ACC112 (cell line): ENCODE data around the gene IL34.

Experiments
- H2AFZ ChIP-seq: fragments of 200-600 bp; sonication (generic); one replicate; pipeline ENCODE4 v1.6.0; 2017; ENCODE audit warnings: antibody characterized with exemption, low read length; ENCODE audit not compliant: unreplicated experiment
- H3K27ac ChIP-seq: fragments of 200-600 bp; sonication (generic); 2 replicates; pipeline ENCODE4 v1.5.1; 2014; ENCODE audit warnings: low read depth, mild to moderate bottlenecking, antibody characterized with exemption, low read length, moderate library complexity
- H3K27me3 ChIP-seq: fragments of 200-600 bp; sonication (generic); 2 replicates; pipeline ENCODE4 v1.6.1; 2014; ENCODE audit warnings: mild to moderate bottlenecking, antibody characterized with exemption, low read length, moderate library complexity, mixed read lengths; ENCODE audit not compliant: insufficient read depth
- H3K36me3 ChIP-seq: fragments of 200-600 bp; sonication (generic); 2 replicates; pipeline ENCODE4 v1.6.1; 2016; ENCODE audit warnings: mild to moderate bottlenecking, antibody characterized with exemption, low read length, moderate library complexity, mixed read lengths; ENCODE audit not compliant: insufficient read depth
- H3K4me1 ChIP-seq: fragments of 200-600 bp; sonication (generic); one replicate; pipeline ENCODE4 v1.6.1; 2016; ENCODE audit warnings: low read length, mixed read lengths; ENCODE audit not compliant: insufficient read depth, unreplicated experiment, control insufficient read depth
- H3K4me3 ChIP-seq: fragments of 200-600 bp; sonication (generic); 2 replicates; pipeline ENCODE4 v1.5.1; 2014; ENCODE audit warnings: mild to moderate bottlenecking, low read depth, low read length
- H3K79me2 ChIP-seq: fragments of 200-600 bp; sonication (generic); one replicate; pipeline ENCODE4 v1.6.0; 2016; ENCODE audit warnings: low read length; ENCODE audit not compliant: control insufficient read depth, unreplicated experiment, insufficient read depth

The IL34 gene

DNA sequence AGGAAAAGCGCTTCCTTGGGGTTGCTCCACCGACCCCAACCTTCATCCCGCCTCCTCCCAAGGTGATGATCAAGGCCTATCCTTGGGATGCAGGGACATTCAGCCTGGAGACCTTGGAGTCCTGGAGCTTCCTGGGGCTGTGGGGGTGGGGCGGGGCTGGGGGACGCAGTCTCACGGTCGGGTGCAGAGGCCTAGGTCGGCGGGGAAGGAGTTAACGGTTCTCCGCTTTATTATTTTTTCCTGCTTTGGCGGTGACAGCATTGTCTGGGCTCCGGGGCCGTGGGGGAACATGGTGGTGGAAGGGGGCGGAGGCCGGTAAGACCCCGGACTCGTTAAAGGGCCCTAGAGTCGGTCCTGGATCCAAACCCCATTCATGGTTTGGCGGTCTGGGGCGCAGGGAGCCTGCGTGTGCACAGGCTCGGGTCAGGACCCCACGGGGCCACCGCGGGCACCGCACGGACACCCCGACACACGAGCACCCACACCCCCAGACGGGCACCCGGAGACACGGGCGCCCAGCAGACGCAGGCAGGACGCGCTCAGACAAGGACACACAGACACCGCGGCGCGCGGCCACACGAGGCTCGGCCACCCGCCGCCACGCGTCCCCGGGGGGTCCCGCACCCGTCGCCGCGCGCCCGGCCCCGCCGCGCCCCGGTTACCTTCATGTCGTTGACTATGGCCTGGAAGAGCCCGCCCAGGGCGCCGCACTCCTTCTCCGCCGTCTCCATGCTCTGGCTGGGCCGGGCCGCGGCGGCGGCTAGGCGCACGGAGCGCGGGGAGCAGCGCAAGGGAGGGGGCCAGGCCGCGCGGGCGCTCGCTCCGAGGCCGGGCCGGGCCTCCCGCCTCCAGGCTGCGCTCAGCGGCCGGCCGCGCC, 38.9 kb downstream of the IL34 start:
- H3K36me3 ChIP-seq = no peaks in the 10 kb centered on the region
- H3K27me3 ChIP-seq = no peaks in the 10 kb centered on the region
- peaks cover 47% of the 10 kb centered on the region for H3K4me1 ChIP-seq
- H3K27ac ChIP-seq = no peak overlapping the region; the same call in 1 of the 2 replicates
- H2AFZ ChIP-seq = peak overlapping the region; percentile 29
- H3K79me2 ChIP-seq = peaks cover 50% of the 10 kb centered on the region
- peak overlapping the region; percentile 98 for H3K4me3 ChIP-seq

DNA sequence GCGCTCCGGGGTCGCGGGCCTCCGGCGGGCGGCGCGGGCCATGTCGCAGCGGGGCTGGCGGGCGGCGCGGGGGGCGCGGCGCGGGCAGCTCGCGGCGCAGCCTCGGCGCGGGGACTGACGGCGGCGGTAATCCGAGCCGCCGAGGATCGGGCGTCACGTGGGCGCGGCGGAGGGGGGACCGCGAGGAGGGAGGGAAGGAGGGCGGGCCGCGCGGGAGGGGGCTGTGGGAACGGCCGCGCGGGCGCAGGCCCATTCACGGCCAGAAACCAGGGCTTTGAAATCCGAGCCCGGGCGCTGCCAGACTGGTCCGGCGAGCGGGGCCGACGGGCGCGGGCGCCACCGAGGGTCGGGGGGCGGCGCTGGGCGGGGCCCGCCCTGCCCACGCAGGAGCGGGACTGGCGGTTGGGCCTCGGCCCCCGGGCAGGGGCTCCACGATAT, 39.6 kb downstream of the IL34 start, which contains the start of gene MTSS2:
Gene MTSS2 (minus strand): TSS at position 116 of the 438 bp plus-strand sequence. CDS start 262 bp downstream, outside the sequence.
- H3K79me2 ChIP-seq = peaks cover 46% of the 10 kb centered on the region
- no peak within 1 kb of the TSS; the same call in 1 of the 2 replicates for H3K27ac ChIP-seq
- peak within 1 kb of the TSS; percentile 98 for H3K4me3 ChIP-seq
- H3K36me3 ChIP-seq = no peaks in the 10 kb centered on the region
- H3K27me3 ChIP-seq = no peaks in the 10 kb centered on the region
- H3K4me1 ChIP-seq = peaks cover 54% of the 10 kb centered on the region
- peak within 1 kb of the TSS; percentile 61 for H2AFZ ChIP-seq

DNA sequence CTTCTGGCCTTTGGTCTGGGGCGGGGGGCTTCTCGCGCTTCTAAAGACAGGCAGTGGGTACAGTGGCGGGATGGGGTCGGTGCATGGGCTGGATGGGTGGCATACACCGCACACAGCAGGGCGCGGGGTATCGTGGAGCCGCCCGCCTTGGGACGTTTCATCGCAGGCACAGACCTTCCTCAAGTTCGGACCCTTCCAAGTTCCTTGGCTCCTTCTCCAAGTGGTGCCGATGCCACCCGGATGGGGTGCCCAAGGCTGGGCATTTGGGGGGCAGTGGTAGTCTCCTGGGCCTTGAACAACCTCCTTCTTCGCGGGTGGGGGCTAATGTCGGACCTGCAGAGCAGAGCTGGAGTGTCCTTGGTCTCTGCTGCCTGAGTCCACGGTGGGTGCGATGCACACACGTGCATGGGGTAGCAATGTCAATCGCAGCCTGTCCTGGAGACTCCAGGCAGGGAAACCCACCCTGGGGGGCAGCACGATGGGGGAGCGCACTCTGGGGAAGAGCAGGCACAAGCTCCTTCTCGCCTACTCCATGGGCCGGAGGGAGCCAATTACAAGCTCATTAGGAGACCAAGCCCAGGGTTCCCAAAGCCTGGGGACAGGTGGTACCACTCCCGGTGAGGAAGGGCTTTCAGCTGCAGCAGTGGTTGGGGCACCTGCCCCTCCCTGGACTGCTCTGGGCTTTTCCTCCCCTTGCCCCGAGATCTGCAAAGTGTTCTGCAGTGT, 40.2 kb downstream of the IL34 start:
- Histone ChIP-seq H3K27me3 (no peaks in the 10 kb centered on the region), H3K79me2 (peaks cover 40% of the 10 kb centered on the region), H3K27ac (no peak overlapping the region), H3K36me3 (no peaks in the 10 kb centered on the region), H3K4me3 (peak overlapping the region; percentile 60), H3K4me1 (peaks cover 54% of the 10 kb centered on the region), H2AFZ (peak overlapping the region; percentile 61)

DNA sequence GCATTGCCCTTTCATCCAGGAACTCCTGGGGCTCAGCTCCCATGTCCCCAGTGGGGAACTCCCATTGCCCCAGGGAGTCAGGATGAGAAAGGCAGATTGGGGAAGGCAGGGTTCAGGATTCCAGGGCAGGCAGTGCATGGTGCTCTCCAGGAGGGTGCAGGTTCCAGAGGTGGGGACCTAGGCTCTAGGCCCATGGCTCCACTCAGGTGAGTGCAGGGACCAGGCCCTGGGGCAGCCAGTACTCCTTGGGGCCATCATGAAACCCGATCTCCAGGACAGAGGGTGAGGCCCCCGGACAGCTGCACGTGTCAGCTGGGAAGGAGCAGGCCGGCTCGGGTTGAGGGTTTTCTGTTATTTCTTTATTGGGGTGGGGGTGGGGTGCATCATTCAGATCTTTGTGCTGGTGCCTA, 40.7 kb downstream of the IL34 start:
- H3K4me3 ChIP-seq = no peak overlapping the region
- peaks cover 35% of the 10 kb centered on the region for H3K79me2 ChIP-seq
- H2AFZ ChIP-seq = no peak overlapping the region
- no peaks in the 10 kb centered on the region for H3K36me3 ChIP-seq
- peaks cover 58% of the 10 kb centered on the region for H3K4me1 ChIP-seq
- H3K27me3 ChIP-seq = no peaks in the 10 kb centered on the region
- H3K27ac ChIP-seq = no peak overlapping the region

DNA sequence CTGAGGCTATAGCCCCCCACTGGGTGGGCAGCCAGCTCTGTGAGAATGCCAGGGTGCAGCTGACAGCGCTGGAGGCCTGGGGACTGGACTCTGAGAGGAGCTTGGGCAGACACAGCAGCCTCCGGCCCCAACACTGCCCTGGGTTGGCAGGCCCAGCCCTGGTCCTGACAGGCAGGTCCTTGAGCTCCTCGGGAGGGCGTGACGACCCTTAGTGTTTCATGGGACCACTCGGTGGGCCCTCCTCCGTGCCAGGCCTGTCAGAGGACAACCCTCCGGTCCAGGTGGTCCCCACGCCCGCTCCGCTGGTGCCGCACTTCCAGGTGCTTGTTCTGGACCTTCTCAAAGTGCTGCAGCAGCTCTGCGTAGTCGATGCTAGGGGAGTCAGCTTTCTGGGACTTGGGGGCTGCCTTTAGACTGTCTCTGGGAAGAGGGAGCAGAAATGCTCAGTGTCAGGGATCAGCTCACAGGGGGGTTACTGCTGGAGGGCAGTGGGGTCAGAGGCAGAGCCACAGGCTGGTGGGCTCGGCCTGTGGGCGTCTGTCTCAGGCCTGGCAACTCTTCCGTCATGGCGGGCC, 41.4 kb downstream of the IL34 start:
- Histone ChIP-seq H3K27ac (no peak overlapping the region), H3K36me3 (no peaks in the 10 kb centered on the region), H3K27me3 (no peaks in the 10 kb centered on the region), H2AFZ (no peak overlapping the region), H3K79me2 (peaks cover 28% of the 10 kb centered on the region), H3K4me1 (peaks cover 61% of the 10 kb centered on the region), H3K4me3 (no peak overlapping the region)

DNA sequence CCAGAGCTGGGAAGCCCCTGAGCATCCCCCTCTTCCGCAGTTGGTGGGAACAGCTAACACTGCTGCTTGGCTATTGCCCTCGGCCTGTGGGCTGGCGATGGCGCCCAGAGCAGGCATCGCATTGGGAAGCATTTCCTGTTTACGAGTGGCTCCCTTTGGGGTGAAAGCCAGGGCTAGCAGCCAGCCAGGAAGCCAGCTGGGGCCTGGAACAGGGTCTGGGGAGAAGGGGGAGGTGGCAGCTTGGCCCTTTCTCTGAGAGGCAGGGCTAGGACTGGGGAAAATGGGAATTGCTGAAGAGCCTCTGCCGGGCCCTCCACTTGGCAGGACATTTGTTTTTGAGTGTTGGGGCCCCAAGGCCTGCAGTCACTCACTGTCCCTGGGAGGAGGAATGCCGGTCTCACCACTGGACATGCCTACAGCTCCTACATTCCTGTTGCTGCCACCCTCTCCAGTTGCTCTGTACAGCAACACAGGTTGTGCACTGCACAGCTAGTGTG, 41.9 kb downstream of the IL34 start:
- Histone ChIP-seq H3K79me2 (peaks cover 23% of the 10 kb centered on the region), H3K36me3 (no peaks in the 10 kb centered on the region), H3K4me1 (peaks cover 64% of the 10 kb centered on the region)

DNA sequence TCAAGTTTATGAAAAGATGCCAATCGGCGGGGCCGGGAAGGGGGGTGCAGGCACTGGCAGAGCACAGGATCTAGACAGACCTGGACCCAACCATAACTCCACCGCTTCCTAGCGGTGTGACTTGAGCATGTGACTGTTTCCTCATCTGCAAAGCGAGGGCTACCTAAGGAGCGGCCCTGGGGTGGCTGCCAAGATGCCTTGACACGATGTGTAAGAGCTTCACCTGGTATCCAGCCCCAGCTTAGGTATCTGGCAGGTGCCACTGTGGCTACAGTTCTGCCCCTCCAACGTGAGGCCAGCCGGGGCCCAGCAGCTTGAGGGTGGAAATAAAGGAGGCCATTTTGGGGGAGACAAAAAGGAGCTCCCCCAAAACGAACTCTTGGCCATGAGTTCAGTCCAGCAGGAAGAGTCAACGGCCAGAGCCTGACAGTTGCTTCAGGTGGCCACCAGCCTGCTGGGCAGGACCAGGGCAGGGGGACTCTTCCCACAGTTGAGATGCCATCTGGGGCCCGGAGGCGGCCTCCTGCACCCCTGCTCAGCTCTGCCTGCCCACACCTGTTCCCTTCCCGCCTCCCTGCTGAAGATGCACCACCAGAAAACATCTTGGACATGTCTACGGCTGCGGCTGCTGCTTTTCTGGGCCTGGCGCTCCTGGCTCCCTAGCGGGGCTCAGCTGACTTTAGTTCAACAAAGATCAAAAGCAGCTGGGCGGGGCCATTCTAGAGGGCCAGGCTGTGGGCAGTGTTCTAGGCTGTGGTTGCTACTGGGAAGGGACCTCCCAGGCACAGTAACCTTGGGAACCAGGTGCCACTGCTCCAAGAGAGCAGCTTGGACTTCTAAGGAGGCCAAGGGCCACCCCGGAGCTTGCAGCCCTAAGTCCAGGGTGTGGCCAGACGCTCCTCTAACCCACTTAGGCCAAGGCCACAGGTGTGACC, 42.9 kb downstream of the IL34 start:
- no peaks in the 10 kb centered on the region for H3K27me3 ChIP-seq
- H3K4me1 ChIP-seq = peaks cover 64% of the 10 kb centered on the region
- peaks cover 13% of the 10 kb centered on the region for H3K79me2 ChIP-seq
- H2AFZ ChIP-seq = no peak overlapping the region
- no peaks in the 10 kb centered on the region for H3K36me3 ChIP-seq
- H3K4me3 ChIP-seq = no peak overlapping the region
- no peak overlapping the region for H3K27ac ChIP-seq

More for the DNA sequence above, 41.9 kb downstream of the IL34 start:
- H3K4me3 ChIP-seq = no peak overlapping the region
- no peak overlapping the region for H2AFZ ChIP-seq
- H3K27me3 ChIP-seq = no peaks in the 10 kb centered on the region
- no peak overlapping the region for H3K27ac ChIP-seq

DNA sequence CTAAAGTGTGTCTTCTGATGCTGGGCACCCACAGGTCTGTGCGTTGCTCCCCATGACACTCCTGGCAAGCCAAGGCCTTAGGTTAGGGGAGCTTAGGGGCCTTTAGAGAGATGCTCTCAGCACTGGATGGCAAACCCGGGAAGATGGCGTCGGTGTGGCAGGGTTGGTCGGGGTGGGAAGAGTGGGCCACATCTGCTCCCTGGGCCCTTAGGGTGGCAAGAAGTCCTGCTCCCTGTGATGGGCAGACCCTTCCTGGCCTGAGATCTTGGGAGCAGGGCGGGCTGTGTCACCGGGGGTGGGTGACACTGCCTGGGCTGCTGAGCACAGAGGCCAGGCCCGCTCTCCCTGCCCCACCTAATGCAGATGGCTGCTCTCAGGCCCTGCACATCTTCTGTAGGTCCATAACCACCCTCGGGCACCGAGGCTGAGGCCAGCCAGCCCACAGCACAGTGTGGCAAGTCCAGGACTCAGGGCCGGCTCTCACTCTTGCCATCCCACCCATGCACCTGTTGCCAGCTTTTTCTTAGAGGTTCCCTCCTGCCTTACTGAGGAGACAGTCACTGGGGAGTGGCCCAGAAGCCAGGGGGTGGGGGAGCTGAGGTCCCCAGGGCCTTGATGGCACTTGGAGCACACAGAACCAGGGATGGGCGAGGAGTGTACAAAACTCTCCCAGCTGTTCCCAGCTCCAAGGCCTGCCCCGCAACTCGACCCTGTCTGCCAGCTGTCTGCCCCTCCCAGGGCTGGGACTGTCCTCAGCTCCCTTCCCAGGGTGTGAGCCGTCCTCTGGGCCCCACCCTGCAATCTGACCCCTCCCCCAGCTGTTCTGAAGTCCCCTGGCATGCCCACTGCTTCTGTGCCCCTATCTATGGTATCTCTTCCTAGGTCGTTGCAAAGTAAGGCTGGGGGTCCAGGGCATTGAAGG, 43.9 kb downstream of the IL34 start:
- Histone ChIP-seq H3K4me3 (no peak overlapping the region), H3K36me3 (no peaks in the 10 kb centered on the region), H3K27ac (no peak overlapping the region), H3K79me2 (peaks cover 4% of the 10 kb centered on the region), H3K27me3 (no peaks in the 10 kb centered on the region), H3K4me1 (peaks cover 74% of the 10 kb centered on the region), H2AFZ (no peak overlapping the region)
